Occipital lobe (tissue), 1 donor: ENCODE results near the gene OR51F2. TPM values are rescaled to one million over a fixed set of nuclear protein-coding genes. Genes with fewer than 3 reads are reported as not detected.

Experiments used
- total RNA-seq: library from RNA; depleted of rRNA; stranded (reverse); fragments of >200 nt; gene quantifications from one replicate; pipeline ENCODE4 v1.2.3, GENCODE V29; 2014

The OR51F2 gene
- total RNA-seq, 1 donor from 2014 or later: not detected

Other genes with a start within 250 kb of the OR51F2 start
- gene OR52I2, start 239.6 kb upstream of the OR51F2 start, total RNA-seq: not detected
- not detected for gene OR52I1, start 227.3 kb upstream of the OR51F2 start, total RNA-seq
- 10.8 TPM for gene TRIM68, start 213.1 kb upstream of the OR51F2 start, total RNA-seq
- not detected for gene OR51D1, start 183.8 kb upstream of the OR51F2 start, total RNA-seq
- 0.16 TPM for gene OR51E1, start 177.3 kb upstream of the OR51F2 start, total RNA-seq
- gene OR51E2, start 123.5 kb upstream of the OR51F2 start, total RNA-seq: not detected
- not detected for gene MMP26, start 116.5 kb upstream of the OR51F2 start, total RNA-seq
- not detected for gene OR51F1, start 51.4 kb upstream of the OR51F2 start, total RNA-seq
- not detected for gene OR52R1, start 16.9 kb upstream of the OR51F2 start, total RNA-seq
- gene OR51S1, start 27.9 kb downstream of the OR51F2 start, total RNA-seq: not detected
- not detected for gene OR51T1, start 60.6 kb downstream of the OR51F2 start, total RNA-seq
- not detected for gene OR51A7, start 82.5 kb downstream of the OR51F2 start, total RNA-seq
- gene OR51G2, start 98.0 kb downstream of the OR51F2 start, total RNA-seq: not detected
- not detected for gene OR51G1, start 103.0 kb downstream of the OR51F2 start, total RNA-seq
- not detected for gene OR51A4, start 126.3 kb downstream of the OR51F2 start, total RNA-seq
- gene OR51A2, start 134.4 kb downstream of the OR51F2 start, total RNA-seq: not detected
- gene OR51L1, start 173.5 kb downstream of the OR51F2 start, total RNA-seq: not detected
- not detected for gene OR52J3, start 225.2 kb downstream of the OR51F2 start, total RNA-seq
- not detected for gene OR52E2, start 238.3 kb downstream of the OR51F2 start, total RNA-seq
- not detected for gene OR52E1, start 248.3 kb downstream of the OR51F2 start, total RNA-seq